GM12874 (cell line): ENCODE measurements around the gene PUS7L.

Source experiments
- CTCF ChIP-seq: IDR thresholded peaks from 2 replicates; pipeline ENCODE4 v1.5.1; 2011; ENCODE audit warnings: low read depth, mild to moderate bottlenecking, control low read depth, low read length, moderate library complexity; ENCODE audit not compliant: insufficient read depth

Gene PUS7L

DNA sequence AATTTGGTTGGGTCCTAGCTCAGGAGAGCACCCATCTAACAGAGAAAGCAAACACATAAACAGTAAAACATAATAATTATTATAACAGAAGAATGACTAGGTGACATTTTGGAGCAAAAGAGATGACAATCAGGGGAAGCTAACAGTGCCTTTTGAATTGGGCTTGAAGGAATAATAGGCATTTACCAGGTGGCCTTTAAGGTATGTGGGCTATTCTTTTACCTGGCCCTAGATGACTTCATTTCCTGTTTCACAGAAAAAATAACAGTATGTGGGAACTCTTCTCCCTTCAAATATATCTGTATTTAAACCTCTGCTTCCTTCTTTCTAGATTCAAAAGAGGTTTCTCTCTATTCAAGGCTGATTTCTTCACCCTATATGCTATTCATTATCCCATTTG is 4.0 kb upstream of the PUS7L start:
- no peak for TF ChIP-seq CTCF

DNA sequence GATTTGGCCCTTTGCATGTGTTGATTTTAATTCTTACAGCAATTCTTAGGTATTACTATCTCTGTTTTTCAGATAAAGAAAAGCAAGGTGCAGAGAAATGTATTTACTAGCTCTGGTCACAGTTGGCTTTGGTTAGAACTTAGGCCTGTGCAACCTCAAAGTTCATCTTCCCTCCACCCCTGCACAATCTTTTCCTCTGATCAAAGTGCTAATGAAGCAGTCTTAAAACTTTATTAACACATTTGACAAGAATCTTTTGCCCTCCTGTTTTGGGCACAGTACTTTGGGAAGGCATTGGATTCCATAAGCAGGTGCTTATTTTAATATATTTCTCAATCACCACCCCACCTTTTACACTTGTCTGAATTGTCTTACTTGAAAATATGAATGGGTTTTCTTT is 2.9 kb upstream of the PUS7L start:
- no peak for TF ChIP-seq CTCF

DNA sequence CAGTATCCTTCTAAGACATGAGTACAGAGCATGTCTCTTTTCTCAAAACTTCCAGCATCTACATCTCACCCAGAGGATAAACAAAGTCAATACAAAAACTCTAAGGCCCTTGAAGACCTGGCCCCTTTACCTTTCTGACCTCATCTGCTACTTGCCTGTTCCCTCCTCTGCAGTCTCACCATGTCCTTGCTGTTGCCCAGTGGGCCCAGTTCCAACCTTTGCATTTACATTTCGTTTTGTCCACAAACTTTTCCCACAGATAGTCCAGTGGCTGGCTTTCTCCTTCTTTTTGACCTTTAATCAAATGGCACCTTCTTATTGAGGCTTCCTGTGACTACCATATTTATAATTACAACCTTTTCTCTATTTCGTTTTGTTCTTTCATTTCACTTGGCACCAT is 1.8 kb upstream of the PUS7L start:
- no peak for TF ChIP-seq CTCF

- no peak for TF ChIP-seq CTCF
These were observed 303 bp downstream of the PUS7L start for GRCh38 chr12:43758247-43758727.

DNA sequence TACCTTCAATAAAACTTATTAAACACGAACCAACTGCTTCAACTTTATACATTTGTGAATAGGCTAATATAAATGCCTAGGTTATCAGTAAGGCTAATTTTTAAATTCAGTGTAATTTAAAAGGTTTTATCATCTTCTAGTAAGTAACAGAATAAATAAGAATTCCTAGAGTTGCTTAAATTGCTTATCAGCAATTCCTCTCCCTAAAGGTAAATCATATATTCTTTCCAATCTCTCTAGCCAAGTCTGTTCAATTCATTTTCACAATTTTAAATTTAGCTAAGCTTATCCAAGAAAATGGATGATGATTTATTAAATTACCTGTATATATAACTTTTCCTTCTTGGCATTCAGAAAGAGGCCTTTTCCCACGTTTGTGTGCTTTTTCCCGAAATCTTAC is 4.6 kb downstream of the PUS7L start:
- no peak for TF ChIP-seq CTCF

- no peak for TF ChIP-seq CTCF
These were observed 7.8 kb downstream of the PUS7L start for GRCh38 chr12:43750814-43751213.

DNA sequence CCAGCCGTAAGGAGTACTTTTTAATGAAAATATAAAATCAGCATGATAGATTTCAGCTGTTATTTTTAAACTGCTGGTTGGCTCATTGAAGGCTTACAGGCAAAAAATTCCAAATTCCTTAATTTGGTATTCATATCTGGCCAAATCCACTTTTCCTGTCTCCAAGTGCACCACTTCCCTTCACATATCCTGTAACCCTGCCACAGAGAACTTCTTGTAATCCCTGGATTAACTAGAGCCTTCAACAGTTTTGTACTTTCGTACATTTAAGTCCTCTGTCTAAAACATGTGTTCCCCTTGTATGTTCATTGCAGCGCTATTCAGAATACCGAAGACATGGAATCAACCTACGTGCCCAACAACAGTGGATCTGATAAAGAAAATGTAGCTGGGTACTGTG is 9.6 kb downstream of the PUS7L start:
- TF ChIP-seq CTCF = no peak

DNA sequence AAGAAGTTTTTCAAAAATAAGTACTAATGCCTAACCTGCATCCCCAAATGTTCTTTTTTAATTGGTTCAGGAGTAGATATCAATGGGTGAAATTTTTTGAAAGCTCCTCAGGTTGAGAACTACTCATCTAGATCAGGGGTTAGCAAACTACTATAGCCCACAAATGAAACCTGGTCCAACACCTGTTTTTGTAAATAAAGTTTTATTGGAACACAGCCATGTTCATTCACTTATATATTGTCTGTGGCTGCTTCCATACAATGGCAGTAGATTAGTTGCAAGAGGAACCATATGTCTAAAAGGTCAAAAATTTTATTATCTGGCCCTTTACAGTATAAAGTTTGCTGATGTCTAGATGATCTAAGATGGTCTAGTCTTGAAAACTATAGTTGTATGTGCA is 13.8 kb downstream of the PUS7L start:
- no peak for TF ChIP-seq CTCF
